ENCODE results near the gene FHIT. TPM values are rescaled to one million over a fixed set of nuclear protein-coding genes. Genes with fewer than 3 reads are reported as not detected.

Gene FHIT
- total RNA-seq, 4 donors from 2014 or later: 7.5 to 20.1 (median 13.5) TPM

DNA sequence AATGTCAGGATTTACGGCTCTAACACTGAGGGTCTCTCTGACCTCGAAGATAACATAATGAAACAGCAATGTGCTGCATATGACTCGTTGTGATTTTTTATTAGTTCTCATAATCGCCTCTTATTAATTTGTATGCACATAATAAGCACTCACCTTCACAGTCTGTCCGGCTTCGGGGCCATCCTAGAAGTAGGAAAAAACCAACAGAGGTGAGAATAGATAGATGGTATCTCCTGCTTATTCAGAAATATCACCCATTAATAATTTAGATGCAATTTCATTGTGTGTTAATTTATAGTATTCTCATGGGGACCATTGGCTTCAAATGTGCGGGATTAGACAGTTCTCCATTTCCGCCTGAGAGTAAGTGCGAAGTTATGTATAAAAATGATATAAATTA is 1240.0 kb downstream of the FHIT start:
- Histone ChIP-seq H3K36me3 (no peaks in the 10 kb centered on the region), H3K27ac (no peak overlapping the region), H3K9me3 (no peaks in the 10 kb centered on the region), H3K4me1 (no peaks in the 10 kb centered on the region), H3K4me3 (no peak overlapping the region), H3K27me3 (no peaks in the 10 kb centered on the region)
- in situ Hi-C loops (cut with MboI; ENCODE audit: low pct_ligation_motif_present in 1 of 4, low pct_unique_long_range_greater_than_20kb in 1 of 4, low sequenced_read_pairs in 3 of 4) (no loop called here), intact Hi-C loops (cut with DNase I; ENCODE audit: low total_unique reads) (no loop called here)
- WGBS, 2 donors (ENCODE audit: low coverage in 1 of 2): 72 to 75% methylated on average over 9 of the region's 9 CpGs
- DNase-seq: no peak
- TF ChIP-seq EP300 (IDR thresholded peaks at IDR 0.05; ENCODE audit: low read depth): no peak

- H3K27ac ChIP-seq: no peak overlapping the region
- H3K9me3 ChIP-seq: no peaks in the 10 kb centered on the region
- no peaks in the 10 kb centered on the region for H3K27me3 ChIP-seq
- DNase-seq: no peak
- H3K4me1 ChIP-seq: no peaks in the 10 kb centered on the region
- 41 to 48% methylated on average over 4 of the region's 4 CpGs for WGBS, 2 donors (ENCODE audit: low coverage in 1 of 2)
- H3K4me3 ChIP-seq: no peak overlapping the region
- H3K36me3 ChIP-seq: no peaks in the 10 kb centered on the region
- intact Hi-C loops (cut with DNase I; ENCODE audit: low total_unique reads) (no loop called here), in situ Hi-C loops (cut with MboI; ENCODE audit: low pct_ligation_motif_present in 1 of 4, low pct_unique_long_range_greater_than_20kb in 1 of 4, low sequenced_read_pairs in 3 of 4) (no loop called here)
- TF ChIP-seq EP300 (IDR thresholded peaks at IDR 0.05; ENCODE audit: low read depth) (no peak), POLR2AphosphoS5 (IDR thresholded peaks at IDR 0.05) (no peak), POLR2A (IDR thresholded peaks at IDR 0.05) (no peak)
- TF ChIP-seq, protein P1, sequence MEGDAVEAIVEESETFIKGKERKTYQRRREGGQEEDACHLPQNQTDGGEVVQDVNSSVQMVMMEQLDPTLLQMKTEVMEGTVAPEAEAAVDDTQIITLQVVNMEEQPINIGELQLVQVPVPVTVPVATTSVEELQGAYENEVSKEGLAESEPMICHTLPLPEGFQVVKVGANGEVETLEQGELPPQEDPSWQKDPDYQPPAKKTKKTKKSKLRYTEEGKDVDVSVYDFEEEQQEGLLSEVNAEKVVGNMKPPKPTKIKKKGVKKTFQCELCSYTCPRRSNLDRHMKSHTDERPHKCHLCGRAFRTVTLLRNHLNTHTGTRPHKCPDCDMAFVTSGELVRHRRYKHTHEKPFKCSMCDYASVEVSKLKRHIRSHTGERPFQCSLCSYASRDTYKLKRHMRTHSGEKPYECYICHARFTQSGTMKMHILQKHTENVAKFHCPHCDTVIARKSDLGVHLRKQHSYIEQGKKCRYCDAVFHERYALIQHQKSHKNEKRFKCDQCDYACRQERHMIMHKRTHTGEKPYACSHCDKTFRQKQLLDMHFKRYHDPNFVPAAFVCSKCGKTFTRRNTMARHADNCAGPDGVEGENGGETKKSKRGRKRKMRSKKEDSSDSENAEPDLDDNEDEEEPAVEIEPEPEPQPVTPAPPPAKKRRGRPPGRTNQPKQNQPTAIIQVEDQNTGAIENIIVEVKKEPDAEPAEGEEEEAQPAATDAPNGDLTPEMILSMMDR (IDR thresholded peaks at IDR 0.05): no peak
These were observed 1240.5 kb downstream of the FHIT start for GRCh38 chr3:60010781-60011180.

DNA sequence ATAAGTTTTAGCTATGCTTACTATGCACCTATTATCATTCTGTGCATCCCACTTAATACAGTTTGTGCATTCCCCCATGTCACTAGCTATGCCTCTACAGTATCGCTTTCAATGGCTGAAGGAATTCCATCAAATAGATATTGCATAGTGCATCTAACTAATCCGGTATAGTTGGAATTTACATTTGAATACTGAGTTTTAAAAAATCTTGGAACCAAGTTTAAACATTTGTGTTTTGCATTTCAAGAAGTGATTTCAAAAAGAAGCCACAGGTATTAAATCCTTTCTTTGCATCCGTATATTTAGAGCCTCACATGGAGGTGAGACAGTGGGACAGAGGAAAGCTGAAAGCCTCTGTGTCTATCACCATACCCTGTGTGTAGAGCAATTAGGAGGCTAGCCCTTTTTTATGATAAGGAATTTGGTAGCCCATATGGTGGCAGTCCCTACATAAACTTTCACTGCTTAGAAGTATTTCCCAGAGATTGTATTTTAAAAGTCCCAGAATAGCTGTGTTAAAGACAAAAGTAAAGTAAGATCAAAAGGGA is 1241.2 kb downstream of the FHIT start:
- H3K4me3 ChIP-seq: no peak overlapping the region
- in situ Hi-C loops (cut with MboI; ENCODE audit: low pct_ligation_motif_present in 1 of 4, low pct_unique_long_range_greater_than_20kb in 1 of 4, low sequenced_read_pairs in 3 of 4): no loop called here
- TF ChIP-seq, protein P1 (IDR thresholded peaks at IDR 0.05): no peak
- no peak for TF ChIP-seq POLR2A (IDR thresholded peaks at IDR 0.05)
- TF ChIP-seq EP300 (IDR thresholded peaks at IDR 0.05; ENCODE audit: low read depth): no peak
- TF ChIP-seq POLR2AphosphoS5 (IDR thresholded peaks at IDR 0.05): no peak
- 96 to 97% methylated on average over 3 of the region's 3 CpGs for WGBS, 2 donors (ENCODE audit: low coverage in 1 of 2)
- no peak for DNase-seq
- no peaks in the 10 kb centered on the region for H3K9me3 ChIP-seq
- intact Hi-C loops (cut with DNase I; ENCODE audit: low total_unique reads): no loop called here
- no peak overlapping the region for H3K27ac ChIP-seq
- H3K36me3 ChIP-seq: no peaks in the 10 kb centered on the region
- no peaks in the 10 kb centered on the region for H3K27me3 ChIP-seq
- H3K4me1 ChIP-seq: no peaks in the 10 kb centered on the region

- Histone ChIP-seq H3K27ac (no peak overlapping the region), H3K9me3 (no peaks in the 10 kb centered on the region), H3K27me3 (no peaks in the 10 kb centered on the region), H3K4me3 (no peak overlapping the region), H3K4me1 (no peaks in the 10 kb centered on the region), H3K36me3 (no peaks in the 10 kb centered on the region)
- WGBS, 2 donors (ENCODE audit: low coverage in 1 of 2): 93 to 95% methylated on average over 5 to 6 of the region's 6 CpGs
- intact Hi-C loops (cut with DNase I; ENCODE audit: low total_unique reads): no loop called here
- TF ChIP-seq, protein P1 (IDR thresholded peaks at IDR 0.05): no peak
- TF ChIP-seq EP300 (IDR thresholded peaks at IDR 0.05; ENCODE audit: low read depth) (no peak), POLR2AphosphoS5 (IDR thresholded peaks at IDR 0.05) (no peak)
- no peak for DNase-seq
- in situ Hi-C loops (cut with MboI; ENCODE audit: low pct_ligation_motif_present in 1 of 4, low pct_unique_long_range_greater_than_20kb in 1 of 4, low sequenced_read_pairs in 3 of 4): no loop called here
These were observed 1249.9 kb downstream of the FHIT start for GRCh38 chr3:60001369-60001768.

All from transverse colon (tissue), 4 donors.